ENCODE results near the gene UNC13C. TPM values are rescaled to one million over a fixed set of nuclear protein-coding genes. Genes with fewer than 3 reads are reported as not detected.
"Not testable (repeated sequence)": the region's sequence is repeated elsewhere in the genome, so short reads cannot be mapped to it uniquely, and the experiment has no call there.

Gene UNC13C
- polyA plus RNA-seq, 1 experiment, result not detected

DNA sequence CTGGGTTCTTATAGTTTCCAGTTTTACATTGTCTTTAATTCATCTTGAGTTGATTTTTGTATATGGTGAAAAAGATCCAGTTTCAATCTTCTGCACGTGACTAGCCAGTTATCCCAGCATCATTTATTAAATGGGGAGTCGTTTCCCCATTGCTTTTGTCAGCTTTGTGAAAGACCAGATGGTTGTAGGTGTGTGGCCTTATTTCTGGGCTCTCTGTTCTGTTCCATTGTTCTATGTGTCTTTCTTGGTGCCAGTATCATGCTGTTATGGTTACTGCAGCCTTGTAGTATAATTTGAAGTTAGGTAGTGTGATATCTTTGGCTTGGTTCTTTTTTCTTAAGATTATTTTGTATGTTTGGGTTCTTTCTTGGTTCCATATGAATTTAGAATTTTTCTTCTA is 432.2 kb downstream of the UNC13C start:
- no peak overlapping the region for H3K4me3 ChIP-seq (ENCODE audit: low read depth, low read length)
- TF ChIP-seq, protein P1, sequence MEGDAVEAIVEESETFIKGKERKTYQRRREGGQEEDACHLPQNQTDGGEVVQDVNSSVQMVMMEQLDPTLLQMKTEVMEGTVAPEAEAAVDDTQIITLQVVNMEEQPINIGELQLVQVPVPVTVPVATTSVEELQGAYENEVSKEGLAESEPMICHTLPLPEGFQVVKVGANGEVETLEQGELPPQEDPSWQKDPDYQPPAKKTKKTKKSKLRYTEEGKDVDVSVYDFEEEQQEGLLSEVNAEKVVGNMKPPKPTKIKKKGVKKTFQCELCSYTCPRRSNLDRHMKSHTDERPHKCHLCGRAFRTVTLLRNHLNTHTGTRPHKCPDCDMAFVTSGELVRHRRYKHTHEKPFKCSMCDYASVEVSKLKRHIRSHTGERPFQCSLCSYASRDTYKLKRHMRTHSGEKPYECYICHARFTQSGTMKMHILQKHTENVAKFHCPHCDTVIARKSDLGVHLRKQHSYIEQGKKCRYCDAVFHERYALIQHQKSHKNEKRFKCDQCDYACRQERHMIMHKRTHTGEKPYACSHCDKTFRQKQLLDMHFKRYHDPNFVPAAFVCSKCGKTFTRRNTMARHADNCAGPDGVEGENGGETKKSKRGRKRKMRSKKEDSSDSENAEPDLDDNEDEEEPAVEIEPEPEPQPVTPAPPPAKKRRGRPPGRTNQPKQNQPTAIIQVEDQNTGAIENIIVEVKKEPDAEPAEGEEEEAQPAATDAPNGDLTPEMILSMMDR (IDR thresholded peaks at IDR 0.05; ENCODE audit: insufficient read depth, low read depth, low read length), result no peak
- POLR2A ChIA-PET, result no interaction called here
- no peaks in the 10 kb centered on the region for H3K36me3 ChIP-seq (ENCODE audit: control insufficient read depth, insufficient read depth, low read length)
- no peaks in the 10 kb centered on the region for H3K27me3 ChIP-seq (ENCODE audit: control insufficient read depth, insufficient read depth, low read length)
- DNase-seq (ENCODE audit: low read depth), result no peak
- CTCF ChIA-PET, result no interaction called here

DNA sequence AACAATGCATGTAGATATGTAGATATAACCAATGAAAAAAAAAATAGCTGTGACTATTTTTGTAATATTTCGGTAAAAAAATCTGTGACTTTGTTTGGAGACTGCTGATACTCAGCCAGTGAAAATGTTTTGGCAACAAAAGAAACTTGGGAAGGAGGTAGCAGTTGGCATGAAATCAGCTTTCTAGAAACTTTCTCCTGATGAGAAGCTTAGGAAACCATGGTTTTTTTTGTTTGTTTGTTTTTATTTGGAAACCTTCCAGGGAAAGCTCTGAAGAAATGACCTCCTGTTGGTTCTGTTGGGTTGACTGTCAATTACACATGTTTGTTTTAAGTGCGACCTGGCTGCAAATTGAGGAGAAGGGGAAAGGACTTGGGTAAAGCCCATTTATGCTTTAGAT is 445.9 kb downstream of the UNC13C start:
- POLR2A ChIA-PET, result no interaction called here
- H3K4me3 ChIP-seq (ENCODE audit: low read depth, low read length), result no peak overlapping the region
- CTCF ChIA-PET, result no interaction called here
- TF ChIP-seq, protein P1 (IDR thresholded peaks at IDR 0.05; ENCODE audit: insufficient read depth, low read depth, low read length), result no peak
- no peak for DNase-seq (ENCODE audit: low read depth)
- H3K36me3 ChIP-seq (ENCODE audit: control insufficient read depth, insufficient read depth, low read length), result no peaks in the 10 kb centered on the region
- no peaks in the 10 kb centered on the region for H3K27me3 ChIP-seq (ENCODE audit: control insufficient read depth, insufficient read depth, low read length)

- Histone ChIP-seq H3K4me3 (ENCODE audit: low read depth, low read length) (no peak overlapping the region), H3K36me3 (ENCODE audit: control insufficient read depth, insufficient read depth, low read length) (no peaks in the 10 kb centered on the region), H3K27me3 (ENCODE audit: control insufficient read depth, insufficient read depth, low read length) (no peaks in the 10 kb centered on the region)
- DNase-seq (ENCODE audit: low read depth), result no peak
- POLR2A ChIA-PET, result no interaction called here
- CTCF ChIA-PET, result no interaction called here
- TF ChIP-seq, protein P1 (IDR thresholded peaks at IDR 0.05; ENCODE audit: insufficient read depth, low read depth, low read length), result no peak
These were observed 450.4 kb downstream of the UNC13C start for GRCh38 chr15:54428596-54428995.

GRCh38 chr15:54450288-54450687 is 472.0 kb downstream of the UNC13C start:
- H3K36me3 ChIP-seq (ENCODE audit: control insufficient read depth, insufficient read depth, low read length); CTCF ChIA-PET; POLR2A ChIA-PET: not testable (repeated sequence)

GRCh38 chr15:54456413-54456812 is 478.2 kb downstream of the UNC13C start:
- H3K36me3 ChIP-seq (ENCODE audit: control insufficient read depth, insufficient read depth, low read length), result no peaks in the 10 kb centered on the region
- POLR2A ChIA-PET, result no interaction called here
- no peak overlapping the region for H3K4me3 ChIP-seq (ENCODE audit: low read depth, low read length)
- CTCF ChIA-PET, result no interaction called here
- DNase-seq (ENCODE audit: low read depth), result no peak
- H3K27me3 ChIP-seq (ENCODE audit: control insufficient read depth, insufficient read depth, low read length), result no peaks in the 10 kb centered on the region
- TF ChIP-seq, protein P1 (IDR thresholded peaks at IDR 0.05; ENCODE audit: insufficient read depth, low read depth, low read length), result no peak

More at GRCh38 chr15:54450288-54450687, 472.0 kb downstream of the UNC13C start:
- H3K27me3 ChIP-seq (ENCODE audit: control insufficient read depth, insufficient read depth, low read length); H3K4me3 ChIP-seq (ENCODE audit: low read depth, low read length); DNase-seq (ENCODE audit: low read depth): not testable (repeated sequence)

GRCh38 chr15:54462511-54462913 is 484.3 kb downstream of the UNC13C start:
- Histone ChIP-seq H3K4me3 (ENCODE audit: low read depth, low read length) (no peak overlapping the region), H3K27me3 (ENCODE audit: control insufficient read depth, insufficient read depth, low read length) (no peaks in the 10 kb centered on the region), H3K36me3 (ENCODE audit: control insufficient read depth, insufficient read depth, low read length) (no peaks in the 10 kb centered on the region)
- TF ChIP-seq, protein P1 (IDR thresholded peaks at IDR 0.05; ENCODE audit: insufficient read depth, low read depth, low read length), result no peak
- no peak for DNase-seq (ENCODE audit: low read depth)
- ChIA-PET POLR2A (no interaction called here), CTCF (no interaction called here)

Data from BJ (cell line).